ENCODE measurements around the gene YPEL1.
"Not testable (repeated sequence)": the region's sequence is repeated elsewhere in the genome, so short reads cannot be mapped to it uniquely, and the experiment has no call there.

YPEL1 gene

GRCh38 chr22:21720191-21720859 lies 15.3 kb downstream of the YPEL1 start:
- DNase-seq: not testable (repeated sequence)

GRCh38 chr22:21719024-21719423 lies 16.6 kb downstream of the YPEL1 start:
- no peak for DNase-seq

- no peak for DNase-seq
Observed at GRCh38 chr22:21718499-21718898, 17.1 kb downstream of the YPEL1 start.

- not testable (repeated sequence) for DNase-seq
Observed at GRCh38 chr22:21716395-21717122, 19.0 kb downstream of the YPEL1 start.

- DNase-seq: no peak
Observed at GRCh38 chr22:21714786-21715185, 20.8 kb downstream of the YPEL1 start.

- no peak for DNase-seq
Observed at GRCh38 chr22:21714059-21714770, 21.4 kb downstream of the YPEL1 start.

- no peak for DNase-seq
Observed at GRCh38 chr22:21713428-21714058, 22.1 kb downstream of the YPEL1 start.

GRCh38 chr22:21712751-21713427 lies 22.7 kb downstream of the YPEL1 start:
- peak; percentile 3 to 76 for DNase-seq

- no peak for DNase-seq
Observed at GRCh38 chr22:21711851-21712250, 23.7 kb downstream of the YPEL1 start.

GRCh38 chr22:21710156-21710555 lies 25.4 kb downstream of the YPEL1 start:
- DNase-seq: no peak

GRCh38 chr22:21709688-21710087 lies 25.9 kb downstream of the YPEL1 start:
- no peak for DNase-seq

GRCh38 chr22:21708960-21709359 lies 26.6 kb downstream of the YPEL1 start:
- DNase-seq: no peak

GRCh38 chr22:21707677-21708076 lies 27.9 kb downstream of the YPEL1 start:
- DNase-seq: no peak

- DNase-seq: no peak
Observed at GRCh38 chr22:21703684-21704316, 31.8 kb downstream of the YPEL1 start.

- no peak for DNase-seq
Observed at GRCh38 chr22:21702700-21703683, 32.6 kb downstream of the YPEL1 start.

GRCh38 chr22:21702094-21702493 lies 33.5 kb downstream of the YPEL1 start:
- DNase-seq: no peak

GRCh38 chr22:21701384-21701971 lies 34.1 kb downstream of the YPEL1 start:
- no peak for DNase-seq

GRCh38 chr22:21700822-21701221 lies 34.8 kb downstream of the YPEL1 start:
- no peak for DNase-seq

GRCh38 chr22:21699643-21700042 lies 36.0 kb downstream of the YPEL1 start:
- no peak for DNase-seq

All from bone marrow (tissue), 2 donors.